Left cardiac atrium (tissue), 2 donors: ENCODE data around the gene ANKDD1B. TPM values are rescaled to one million over a fixed set of nuclear protein-coding genes. Genes with fewer than 3 reads are reported as not detected.

Experiments used
- total RNA-seq, 2 donors: library from RNA; stranded (reverse); fragmentation: NEBNext Ultra II Directional; extraction: Animal tissue kit (Norgen Biotek cat#: 25700); gene quantifications; one replicate each; pipeline ENCODE4 v1.2.1, GENCODE V29; 2021
- donor health status: DM: no; HTN: yes; CAD: no; lungs with severe emphysema.
- donor health status: DM: yes; HTN: yes; CAD: no.

Gene ANKDD1B
- total RNA-seq, 2 donors from 2014 or later, result 0.21 TPM; not detected in 1

Other genes starting within 250 kb of the ANKDD1B start
- 10 to 100 TPM; 21.6 to 32.9 TPM for gene CERT1, start 99.8 kb upstream of the ANKDD1B start, total RNA-seq
- gene POLK, start 99.6 kb upstream of the ANKDD1B start, total RNA-seq, result 10 to 100 TPM; 20.6 to 23.1 TPM
- gene POC5, start 106.0 kb downstream of the ANKDD1B start, total RNA-seq, result 1 to 10 TPM; 4.3 to 4.6 TPM